HG03460 (cell line): ENCODE results near the gene GPR89B.
"Not testable (repeated sequence)": the region's sequence is repeated elsewhere in the genome, so short reads cannot be mapped to it uniquely, and the experiment has no call there.

Experiments
- ATAC-seq: cut with Tn5 transposase; IDR thresholded peaks from one replicate; pipeline ENCODE4 v1.9.1; 2021; ENCODE audit not compliant: unreplicated experiment

GPR89B gene

GRCh38 chr1:148027004-148027403 is 98.8 kb downstream of the GPR89B start:
- not testable (repeated sequence) for ATAC-seq

- not testable (repeated sequence) for ATAC-seq
These were observed 104.0 kb downstream of the GPR89B start for GRCh38 chr1:148032247-148032646.

- not testable (repeated sequence) for ATAC-seq
These were observed 104.5 kb downstream of the GPR89B start for GRCh38 chr1:148032690-148033089.

- not testable (repeated sequence) for ATAC-seq
These were observed 104.9 kb downstream of the GPR89B start for GRCh38 chr1:148033147-148033546.

- not testable (repeated sequence) for ATAC-seq
These were observed 109.7 kb downstream of the GPR89B start for GRCh38 chr1:148037850-148038461.

- peak; percentile 82 for ATAC-seq
These were observed 110.5 kb downstream of the GPR89B start for GRCh38 chr1:148038462-148039333.
